OCI-LY7 (cell line): ENCODE measurements around the gene POC1A. TPM values are rescaled to one million over a fixed set of nuclear protein-coding genes. Genes with fewer than 3 reads are reported as not detected.

Source experiments
- BruUV-seq: library from RNA; stranded (reverse); fragments of 400-500 nt; replicated peaks from 2 replicates; lab custom pipeline; 2021; lab: Mats Ljungman, UMichigan
- CTCF ChIA-PET: fragments of 300-600 bp; sonication (Branson Sonifier 250); formaldehyde crosslinking; loops from one replicate; lab custom pipeline; 2022; ENCODE audit warnings: antibody characterized with exemption; ENCODE audit not compliant: unreplicated experiment; lab: Charles Lee
- POLR2A ChIA-PET: fragments of 300-600 bp; sonication (Branson Sonifier 250); formaldehyde crosslinking; loops from one replicate; lab custom pipeline; 2022; ENCODE audit warnings: antibody characterized with exemption; lab: Charles Lee
- DNase-seq: peaks from one replicate; pipeline ENCODE4 v3.0.0-alpha.2; 2015; ENCODE audit warnings: low spot score
- H2AFZ ChIP-seq: fragments of 200-600 bp; sonication (generic), shearing (Covaris generic); 2 replicates; pipeline ENCODE4 v1.6.1; 2014; ENCODE audit warnings: mild to moderate bottlenecking, antibody characterized with exemption, low read length, moderate library complexity
- H3K27ac ChIP-seq: fragments of 200-600 bp; sonication (generic); 2 replicates; pipeline ENCODE4 v1.5.1; 2014; ENCODE audit warnings: mixed run types, low read depth, mild to moderate bottlenecking, moderate library complexity, low read length, inconsistent platforms; ENCODE audit not compliant: poor library complexity, severe bottlenecking
- H3K36me3 ChIP-seq: fragments of 200-600 bp; sonication (generic); 2 replicates; pipeline ENCODE4 v1.6.1; 2014; ENCODE audit warnings: mild to moderate bottlenecking, antibody characterized with exemption, low read length, moderate library complexity, mixed read lengths; ENCODE audit not compliant: insufficient read depth
- H3K4me1 ChIP-seq: fragments of 200-600 bp; sonication (generic); 2 replicates; pipeline ENCODE4 v1.5.1; 2014; ENCODE audit warnings: mild to moderate bottlenecking, low read length; ENCODE audit not compliant: insufficient read depth, poor library complexity, severe bottlenecking
- H3K4me2 ChIP-seq: fragments of 200-600 bp; sonication (generic); 2 replicates; pipeline ENCODE4 v1.6.1; 2014; ENCODE audit warnings: mild to moderate bottlenecking, low read length
- H3K4me3 ChIP-seq: fragments of 200-600 bp; sonication (generic); 2 replicates; pipeline ENCODE4 v1.5.1; 2014; ENCODE audit warnings: mild to moderate bottlenecking, low read depth, low read length; ENCODE audit not compliant: poor library complexity, severe bottlenecking
- H3K79me2 ChIP-seq: fragments of 200-600 bp; sonication (generic); 2 replicates; pipeline ENCODE4 v1.6.1; 2016; ENCODE audit warnings: low read depth, mild to moderate bottlenecking, low read length, moderate library complexity, mixed read lengths; ENCODE audit not compliant: insufficient read depth
- H3K9me2 ChIP-seq: fragments of 200-600 bp; sonication (generic); 2 replicates; pipeline ENCODE4 v1.6.1; 2016; ENCODE audit warnings: mild to moderate bottlenecking, low read length, mixed read lengths; ENCODE audit not compliant: insufficient read depth
- H3K9me3 ChIP-seq: fragments of 200-600 bp; sonication (generic); 2 replicates; pipeline ENCODE4 v1.6.1; 2014; ENCODE audit warnings: mild to moderate bottlenecking, mixed run types, low read length, mixed read lengths
- H4K20me1 ChIP-seq: fragments of 200-600 bp; sonication (generic); 2 replicates; pipeline ENCODE4 v1.6.1; 2014; ENCODE audit warnings: mild to moderate bottlenecking, antibody characterized with exemption, low read length, moderate library complexity, mixed read lengths; ENCODE audit not compliant: insufficient read depth
- EZH2phosphoT487 ChIP-seq: fragments of 200-600 bp; sonication (generic); IDR thresholded peaks from 2 replicates; pipeline ENCODE4 v1.6.1; 2018; ENCODE audit warnings: low read depth, borderline replicate concordance, mild to moderate bottlenecking, mixed run types, antibody characterized with exemption, low read length, moderate library complexity, mixed read lengths
- intact Hi-C: fragments of 100-400 bp; cut with micrococcal nuclease; formaldehyde crosslinking; loops from one replicate; pipeline ENCODE4 v1.10.0; 2022; ENCODE audit not compliant: unreplicated experiment
- total RNA-seq, 2 experiments: library from RNA; depleted of rRNA in 1 of 2; stranded (reverse); fragments of >200 nt in 1 of 2; shearing (Covaris generic) in 1 of 2; gene quantifications; 2 replicates each; pipeline ENCODE4 v1.2.3, GENCODE V29; 2014 to 2022
- TF ChIP-seq, protein P1 (sequence below): fragments of 200-600 bp; sonication (generic); conservative IDR thresholded peaks from 2 replicates; pipeline ENCODE4 v1.5.1; 2014; ENCODE audit warnings: mild to moderate bottlenecking, antibody characterized with exemption, low read length, moderate library complexity, mixed read lengths

POC1A gene
- total RNA-seq, 2 experiments from 2014 or later = 40.0 to 41.0 TPM

DNA sequence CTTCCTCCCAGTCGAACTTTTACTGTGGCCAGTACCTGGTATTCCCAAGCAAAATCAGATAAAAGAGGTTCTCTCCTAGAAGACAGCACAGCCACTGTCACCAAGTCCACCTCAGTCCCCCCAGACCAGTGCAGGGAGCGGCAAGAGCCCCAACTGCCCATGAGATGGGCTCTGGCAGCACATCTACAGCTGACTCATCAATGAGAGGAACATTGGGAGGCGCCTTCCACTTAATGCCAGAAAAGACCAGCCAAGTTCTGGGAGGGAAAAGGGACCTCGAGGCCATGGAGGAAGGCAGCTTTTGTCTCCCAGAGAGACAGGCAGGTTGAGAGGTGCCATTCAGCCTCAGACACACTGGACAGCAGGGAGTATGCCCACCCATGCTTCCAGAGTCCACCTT is 28.2 kb downstream of the POC1A start:
- H4K20me1 ChIP-seq = no peaks in the 10 kb centered on the region
- H3K36me3 ChIP-seq = peaks cover 86% of the 10 kb centered on the region
- H3K9me3 ChIP-seq = no peaks in the 10 kb centered on the region
- H3K27ac ChIP-seq = no peak overlapping the region
- POLR2A ChIA-PET = no interaction called here
- TF ChIP-seq, protein P1, sequence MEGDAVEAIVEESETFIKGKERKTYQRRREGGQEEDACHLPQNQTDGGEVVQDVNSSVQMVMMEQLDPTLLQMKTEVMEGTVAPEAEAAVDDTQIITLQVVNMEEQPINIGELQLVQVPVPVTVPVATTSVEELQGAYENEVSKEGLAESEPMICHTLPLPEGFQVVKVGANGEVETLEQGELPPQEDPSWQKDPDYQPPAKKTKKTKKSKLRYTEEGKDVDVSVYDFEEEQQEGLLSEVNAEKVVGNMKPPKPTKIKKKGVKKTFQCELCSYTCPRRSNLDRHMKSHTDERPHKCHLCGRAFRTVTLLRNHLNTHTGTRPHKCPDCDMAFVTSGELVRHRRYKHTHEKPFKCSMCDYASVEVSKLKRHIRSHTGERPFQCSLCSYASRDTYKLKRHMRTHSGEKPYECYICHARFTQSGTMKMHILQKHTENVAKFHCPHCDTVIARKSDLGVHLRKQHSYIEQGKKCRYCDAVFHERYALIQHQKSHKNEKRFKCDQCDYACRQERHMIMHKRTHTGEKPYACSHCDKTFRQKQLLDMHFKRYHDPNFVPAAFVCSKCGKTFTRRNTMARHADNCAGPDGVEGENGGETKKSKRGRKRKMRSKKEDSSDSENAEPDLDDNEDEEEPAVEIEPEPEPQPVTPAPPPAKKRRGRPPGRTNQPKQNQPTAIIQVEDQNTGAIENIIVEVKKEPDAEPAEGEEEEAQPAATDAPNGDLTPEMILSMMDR = no peak
- TF ChIP-seq EZH2phosphoT487 = no peak
- no peak for DNase-seq
- H3K4me2 ChIP-seq = no peak overlapping the region
- peaks cover 19% of the 10 kb centered on the region for H3K4me1 ChIP-seq
- intact Hi-C loops = no loop called here
- no peaks in the 10 kb centered on the region for H3K79me2 ChIP-seq
- no peak overlapping the region for H2AFZ ChIP-seq
- H3K9me2 ChIP-seq = no peaks in the 10 kb centered on the region
- no TSS peak for BruUV-seq
- no peak overlapping the region for H3K4me3 ChIP-seq
- CTCF ChIA-PET = no interaction called here

DNA sequence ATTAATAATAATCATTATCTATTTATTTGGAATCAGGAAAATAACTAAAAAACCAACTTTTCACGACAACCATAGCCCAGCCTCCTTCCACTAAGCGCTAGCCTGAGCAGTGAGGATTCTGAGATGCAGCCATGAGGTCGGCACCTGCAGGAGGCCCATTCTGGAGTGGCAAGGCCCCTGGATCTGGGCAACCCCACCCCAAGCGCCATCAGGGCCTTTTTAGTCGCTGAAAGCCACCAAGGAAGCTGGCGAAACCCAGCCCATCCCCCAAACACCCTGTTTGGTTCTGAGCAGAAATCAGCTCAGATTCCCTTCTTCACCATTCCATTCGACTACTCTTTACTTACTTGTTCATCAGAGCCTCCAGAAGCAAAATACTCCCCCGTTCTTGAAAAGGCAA is 29.5 kb downstream of the POC1A start:
- no peak for DNase-seq
- intact Hi-C loops = loop anchor here (5.0 kb wide), 1 partner anchor 182 kb away; the partner anchor contains the start of genes PARP3 and RRP9
- BruUV-seq = no TSS peak
- ChIA-PET POLR2A (no interaction called here), CTCF (no interaction called here)
- Histone ChIP-seq H3K27ac (no peak overlapping the region), H2AFZ (no peak overlapping the region), H3K79me2 (no peaks in the 10 kb centered on the region), H3K4me2 (no peak overlapping the region), H3K4me3 (no peak overlapping the region), H4K20me1 (no peaks in the 10 kb centered on the region), H3K9me2 (no peaks in the 10 kb centered on the region), H3K9me3 (no peaks in the 10 kb centered on the region), H3K4me1 (peaks cover 22% of the 10 kb centered on the region), H3K36me3 (peaks cover 90% of the 10 kb centered on the region)
- TF ChIP-seq, protein P1 = no peak
- no peak for TF ChIP-seq EZH2phosphoT487

DNA sequence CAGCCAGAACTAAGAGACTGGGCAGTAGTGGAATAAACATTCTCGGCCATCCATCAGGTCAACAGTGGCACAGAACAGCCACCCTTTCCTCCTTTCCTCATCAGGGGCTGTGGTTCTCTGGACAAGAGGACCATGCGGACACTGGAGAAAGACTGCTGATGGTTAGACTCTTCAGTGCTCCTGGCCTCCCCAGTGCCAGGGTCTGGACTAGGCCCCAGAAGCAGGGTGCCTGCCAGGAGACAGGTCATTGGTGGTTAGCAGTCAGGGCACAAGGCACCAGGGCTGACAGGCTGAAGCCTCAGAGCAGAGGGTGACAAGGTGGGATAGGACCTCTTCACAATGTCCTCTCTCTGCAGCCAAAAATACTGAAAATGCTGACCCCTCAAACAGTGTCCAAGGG is 30.1 kb downstream of the POC1A start:
- intact Hi-C loops = loop anchor here (5.0 kb wide), 1 partner anchor 182 kb away; the partner anchor contains the start of genes PARP3 and RRP9
- ChIA-PET POLR2A (no interaction called here), CTCF (interaction anchor here (1.1 kb wide), 1 partner anchor 91 kb away, joined by 3 read pairs; no protein-coding TSS in a partner anchor)
- no peak overlapping the region for H2AFZ ChIP-seq
- H3K4me2 ChIP-seq = no peak overlapping the region
- H3K79me2 ChIP-seq = no peaks in the 10 kb centered on the region
- H3K27ac ChIP-seq = no peak overlapping the region
- peaks cover 22% of the 10 kb centered on the region for H3K4me1 ChIP-seq
- H3K4me3 ChIP-seq = no peak overlapping the region
- no peaks in the 10 kb centered on the region for H3K9me3 ChIP-seq
- DNase-seq = no peak
- H3K36me3 ChIP-seq = peaks cover 88% of the 10 kb centered on the region
- no peaks in the 10 kb centered on the region for H3K9me2 ChIP-seq
- TF ChIP-seq, protein P1 = no peak
- TF ChIP-seq EZH2phosphoT487 = no peak
- no TSS peak for BruUV-seq
- H4K20me1 ChIP-seq = no peaks in the 10 kb centered on the region
